EL (cell line): ENCODE results near the gene VPS37B.

Experiments used
- DNase-seq: peaks from one replicate; pipeline ENCODE4 v3.0.0-alpha.2; 2016

The VPS37B gene

GRCh38 chr12:122895704-122896636 lies at the start of gene VPS37B:
VPS37B (minus strand) TSS chr12:122896124; CDS start chr12:122896062, 62 bp downstream.
- peak; percentile 84 for DNase-seq

GRCh38 chr12:122944605-122945592 lies 49.0 kb upstream of the VPS37B start:
- peak; percentile 62 for DNase-seq

GRCh38 chr12:122943196-122943595 lies 47.3 kb upstream of the VPS37B start:
- DNase-seq, result no peak

GRCh38 chr12:122942637-122943036 lies 46.7 kb upstream of the VPS37B start:
- DNase-seq, result no peak

GRCh38 chr12:122941351-122941750 lies 45.4 kb upstream of the VPS37B start:
- DNase-seq, result peak; percentile 46

GRCh38 chr12:122939125-122939524 lies 43.2 kb upstream of the VPS37B start:
- no peak for DNase-seq

- no peak for DNase-seq
Observed at GRCh38 chr12:122937622-122938091, 41.7 kb upstream of the VPS37B start.

GRCh38 chr12:122935318-122935717 lies 39.4 kb upstream of the VPS37B start:
- no peak for DNase-seq

GRCh38 chr12:122934722-122935121 lies 38.8 kb upstream of the VPS37B start:
- no peak for DNase-seq

GRCh38 chr12:122932207-122932606 lies 36.3 kb upstream of the VPS37B start:
- DNase-seq, result no peak

GRCh38 chr12:122929812-122930211 lies 33.9 kb upstream of the VPS37B start:
- no peak for DNase-seq

- DNase-seq, result no peak
Observed at GRCh38 chr12:122929148-122929538, 33.2 kb upstream of the VPS37B start.

- no peak for DNase-seq
Observed at GRCh38 chr12:122928404-122929147, 32.7 kb upstream of the VPS37B start.

GRCh38 chr12:122927756-122928403 lies 32.0 kb upstream of the VPS37B start:
- DNase-seq, result no peak

GRCh38 chr12:122921917-122922316 lies 26.0 kb upstream of the VPS37B start:
- DNase-seq, result no peak

- no peak for DNase-seq
Observed at GRCh38 chr12:122920687-122921086, 24.8 kb upstream of the VPS37B start.

- no peak for DNase-seq
Observed at GRCh38 chr12:122918827-122919226, 22.9 kb upstream of the VPS37B start.

GRCh38 chr12:122917507-122918121 lies 21.7 kb upstream of the VPS37B start:
- DNase-seq, result peak; percentile 84

GRCh38 chr12:122909442-122910288 lies 13.7 kb upstream of the VPS37B start:
- no peak for DNase-seq

GRCh38 chr12:122908915-122909314 lies 13.0 kb upstream of the VPS37B start:
- DNase-seq, result no peak
